Measurements from ENCODE around the gene TRPC3.

- TF ChIP-seq CTCF (IDR thresholded peaks at IDR 0.05) (no peak), POLR2A (IDR thresholded peaks at IDR 0.05) (no peak), EP300 (IDR thresholded peaks at IDR 0.05) (no peak)
Measured at GRCh38 chr4:121968859-121969258, 17.0 kb upstream of the TRPC3 start.
